Testis (tissue), 3 donors: ENCODE results near the gene NRARP. TPM values are rescaled to one million over a fixed set of nuclear protein-coding genes. Genes with fewer than 3 reads are reported as not detected.

Experiments used
- DNase-seq: peaks from one replicate; pipeline ENCODE4 v3.0.0-alpha.2; 2019
- H3K27ac ChIP-seq, 2 donors: fragments of 200-600 bp; sonication (generic); one replicate each; pipeline ENCODE4 v1.5.1; 2019
- H3K27me3 ChIP-seq: fragments of 200-600 bp; sonication (generic); one replicate; pipeline ENCODE4 v1.5.1; 2019
- H3K36me3 ChIP-seq: fragments of 200-600 bp; sonication (generic); one replicate; pipeline ENCODE4 v1.5.1; 2017; ENCODE audit warnings: low read depth; ENCODE audit errors: missing control alignments
- H3K4me1 ChIP-seq: fragments of 200-600 bp; sonication (generic); one replicate; pipeline ENCODE4 v1.5.1; 2019
- H3K4me3 ChIP-seq, 2 donors: fragments of 200-600 bp; sonication (generic); one replicate each; pipeline ENCODE4 v1.5.1; 2017 to 2019
- H3K9me3 ChIP-seq: fragments of 200-600 bp; sonication (generic); one replicate; pipeline ENCODE4 v1.5.1; 2017
- POLR2A ChIP-seq: fragments of 450-650 bp; IDR thresholded peaks from one replicate; pipeline ENCODE4 v1.6.1; 2017; ENCODE audit warnings: antibody characterized with exemption, mild to moderate bottlenecking, moderate library complexity
- WGBS, 2 donors: methylation state at CpG; one replicate each; pipeline ENCODE4 v1.1.5; 2018; 5-methylcytosine and 5-hydroxymethylcytosine counted together
- intact Hi-C: fragments of 100-400 bp; cut with DNase I; formaldehyde crosslinking; loops from one replicate; pipeline ENCODE4 v1.15.1; 2023; ENCODE audit warnings: low total_unique reads
- polyA plus RNA-seq: library from polyadenylated mRNA; stranded (reverse); fragments of 350-450 nt; fragmentation: Illumina TruSeq; extraction: RNeasy Lipid Tissue Mini Kit (QIAGEN cat#74804); gene quantifications from one replicate; pipeline ENCODE4 v1.2.3, GENCODE V29; 2014; ENCODE audit warnings: low read depth, low replicate concordance; ENCODE audit not compliant: insufficient read depth
- total RNA-seq, 2 donors: library from RNA; depleted of rRNA; stranded (reverse); fragments of >200 nt; gene quantifications; one replicate each; pipeline ENCODE4 v1.2.3, GENCODE V29; 2016
- TF ChIP-seq, protein P1 (sequence below), 3 experiments: fragments of 450-650 bp in 2 of 3; fragments of 200-600 bp in 1 of 3; sonication (generic) in 1 of 3; IDR thresholded peaks; one replicate each; pipeline ENCODE4 v1.5.1; 2016 to 2019; ENCODE audit warnings: antibody characterized with exemption in 3 of 3, mild to moderate bottlenecking in 2 of 3, moderate library complexity in 1 of 3

The NRARP gene
- total and polyA plus RNA-seq, 3 donors from 2014 or later: 5.2 to 40.6 (median 14.4) TPM

DNA sequence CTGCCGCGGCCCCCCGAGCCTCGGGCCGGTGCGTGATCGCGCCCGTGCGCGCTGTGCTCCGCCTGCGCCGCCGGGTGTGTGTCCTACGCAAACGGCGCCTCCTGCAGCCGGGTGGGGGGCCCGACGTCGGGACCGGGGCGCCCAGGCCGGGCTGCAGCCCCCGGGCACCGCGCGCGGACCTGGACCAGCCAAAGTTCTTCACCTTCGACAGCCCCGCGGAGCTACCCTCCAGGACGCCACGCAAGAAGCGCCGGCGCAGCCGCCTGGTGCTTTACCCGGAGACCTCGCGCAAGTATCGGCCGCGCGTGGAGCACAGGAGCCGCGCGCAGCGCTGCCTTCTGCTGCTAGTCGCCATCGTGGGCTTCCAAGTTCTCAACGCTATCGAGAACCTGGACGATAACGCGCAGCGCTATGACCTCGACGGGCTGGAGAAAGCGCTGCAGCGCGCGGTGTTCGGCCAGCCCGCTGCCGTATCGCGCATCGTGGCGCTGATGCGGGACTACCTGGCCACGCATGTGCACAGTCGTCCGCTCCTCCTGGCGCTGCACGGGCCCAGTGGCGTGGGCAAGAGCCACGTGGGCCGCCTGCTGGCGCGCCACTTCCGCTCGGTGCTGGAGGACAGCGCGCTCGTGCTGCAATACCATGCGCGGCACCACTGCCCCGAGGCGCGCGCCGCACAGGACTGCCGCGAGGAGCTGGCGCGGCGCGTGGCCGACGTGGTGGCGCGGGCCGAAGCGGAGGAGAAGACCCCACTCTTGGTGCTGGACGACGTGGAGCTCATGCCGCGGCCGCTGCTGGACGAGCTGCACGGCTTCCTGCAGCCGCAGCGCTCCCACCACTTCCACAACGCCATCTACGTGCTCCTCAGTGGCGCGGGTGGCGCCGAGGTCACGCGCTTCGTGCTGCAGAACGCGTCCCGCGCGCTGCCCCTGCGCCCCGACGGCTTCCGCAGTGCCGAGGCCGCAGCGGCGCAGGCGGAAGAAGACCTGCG lies 23.1 kb downstream of the NRARP start:
- Histone ChIP-seq H3K4me3 (peak overlapping the region in 1 of 2 donors; percentile 59), H3K27ac (no peak overlapping the region), H3K9me3 (no peaks in the 10 kb centered on the region), H3K4me1 (peaks cover 12% of the 10 kb centered on the region), H3K36me3 (no peaks in the 10 kb centered on the region), H3K27me3 (no peaks in the 10 kb centered on the region)
- no peak for TF ChIP-seq POLR2A
- TF ChIP-seq, protein P1, sequence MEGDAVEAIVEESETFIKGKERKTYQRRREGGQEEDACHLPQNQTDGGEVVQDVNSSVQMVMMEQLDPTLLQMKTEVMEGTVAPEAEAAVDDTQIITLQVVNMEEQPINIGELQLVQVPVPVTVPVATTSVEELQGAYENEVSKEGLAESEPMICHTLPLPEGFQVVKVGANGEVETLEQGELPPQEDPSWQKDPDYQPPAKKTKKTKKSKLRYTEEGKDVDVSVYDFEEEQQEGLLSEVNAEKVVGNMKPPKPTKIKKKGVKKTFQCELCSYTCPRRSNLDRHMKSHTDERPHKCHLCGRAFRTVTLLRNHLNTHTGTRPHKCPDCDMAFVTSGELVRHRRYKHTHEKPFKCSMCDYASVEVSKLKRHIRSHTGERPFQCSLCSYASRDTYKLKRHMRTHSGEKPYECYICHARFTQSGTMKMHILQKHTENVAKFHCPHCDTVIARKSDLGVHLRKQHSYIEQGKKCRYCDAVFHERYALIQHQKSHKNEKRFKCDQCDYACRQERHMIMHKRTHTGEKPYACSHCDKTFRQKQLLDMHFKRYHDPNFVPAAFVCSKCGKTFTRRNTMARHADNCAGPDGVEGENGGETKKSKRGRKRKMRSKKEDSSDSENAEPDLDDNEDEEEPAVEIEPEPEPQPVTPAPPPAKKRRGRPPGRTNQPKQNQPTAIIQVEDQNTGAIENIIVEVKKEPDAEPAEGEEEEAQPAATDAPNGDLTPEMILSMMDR (IDR thresholded peaks at IDR 0.05): no peak
- DNase-seq: no peak
- intact Hi-C loops: no loop called here
- 71 to 74% methylated on average over 92 to 117 of the region's 139 CpGs for WGBS, 2 donors

DNA sequence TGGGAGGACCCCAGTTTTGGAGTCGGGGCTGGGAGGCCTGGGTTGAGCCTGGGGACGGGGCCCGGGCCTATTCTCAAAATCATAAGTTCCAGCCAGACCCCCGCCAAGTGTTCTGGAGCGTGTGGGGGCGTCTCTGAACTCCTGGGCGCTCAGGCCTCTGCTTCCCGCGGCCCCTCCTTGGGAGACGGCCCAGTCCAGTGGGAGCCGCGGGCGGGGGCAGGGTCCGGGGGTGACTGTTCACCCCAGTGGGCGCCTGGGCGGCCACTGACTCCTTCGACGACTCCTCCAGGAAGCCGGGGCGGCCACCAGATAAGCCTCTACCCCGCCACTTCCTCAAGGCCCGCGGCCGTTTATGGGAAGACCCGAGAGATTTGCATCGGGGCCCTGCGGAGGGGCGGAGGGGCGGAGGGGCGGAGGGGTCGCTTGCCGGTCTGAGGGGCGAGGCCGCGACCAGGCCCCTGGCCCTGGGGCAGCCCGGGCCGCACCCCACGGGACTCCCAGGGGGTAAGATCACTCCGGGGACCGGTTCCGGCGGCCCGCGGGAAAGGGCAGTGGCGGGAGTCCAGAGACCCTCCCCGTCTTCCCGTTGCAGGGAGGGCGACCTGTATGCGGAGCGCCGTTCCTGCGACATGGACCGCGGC lies 23.9 kb downstream of the NRARP start:
- intact Hi-C loops: no loop called here
- peaks cover 12% of the 10 kb centered on the region for H3K4me1 ChIP-seq
- no peaks in the 10 kb centered on the region for H3K36me3 ChIP-seq
- TF ChIP-seq, protein P1 (IDR thresholded peaks at IDR 0.05): no peak
- TF ChIP-seq POLR2A: no peak
- no peak for DNase-seq
- WGBS, 2 donors: 11 to 20% methylated on average over 3 to 44 of the region's 54 CpGs
- H3K27ac ChIP-seq: peak overlapping the region; percentile 78 to 89
- no peaks in the 10 kb centered on the region for H3K9me3 ChIP-seq
- peak overlapping the region; percentile 40 to 59 for H3K4me3 ChIP-seq
- H3K27me3 ChIP-seq: no peaks in the 10 kb centered on the region

DNA sequence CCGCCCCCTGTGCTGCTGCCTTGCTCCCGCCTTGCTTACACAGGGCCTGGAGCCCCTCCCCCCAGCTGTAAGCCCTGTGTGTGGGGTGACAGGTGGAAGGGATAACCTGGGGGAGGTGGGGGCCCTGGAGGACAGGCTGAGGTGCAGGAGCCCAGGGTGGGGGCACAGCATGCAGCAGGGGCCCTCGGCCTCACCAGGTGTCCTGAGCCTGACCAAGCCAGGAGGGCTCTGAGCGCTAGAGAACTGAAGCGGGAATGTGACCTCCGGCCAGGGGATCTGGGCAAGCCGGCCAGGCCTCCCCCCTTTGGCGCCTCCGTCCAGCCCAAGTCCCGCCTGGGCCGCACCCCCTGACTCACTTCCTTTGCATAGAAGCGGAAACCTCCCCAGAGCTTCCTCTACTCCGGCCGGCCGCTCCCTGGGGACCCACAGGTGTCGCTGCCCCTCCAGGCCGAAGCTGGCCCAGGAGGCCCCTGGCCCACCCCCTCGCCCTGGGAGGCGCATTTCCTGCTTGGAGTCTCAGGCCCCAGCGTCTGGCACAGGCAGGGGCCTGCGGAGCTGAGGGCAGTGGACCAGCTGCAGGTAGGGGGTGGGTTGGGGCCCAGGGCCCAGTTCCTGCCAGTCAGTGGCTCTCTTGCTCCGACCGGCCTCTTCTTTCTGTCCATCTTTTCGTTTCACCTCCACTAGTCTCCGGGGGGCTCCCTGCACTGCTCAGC lies 24.6 kb downstream of the NRARP start, which contains the start of gene TOR4A:
Gene TOR4A, plus strand, starts transcription at position 398 of the 713 bp plus-strand sequence. CDS start 964 bp downstream, outside the sequence.
- H3K36me3 ChIP-seq: no peaks in the 10 kb centered on the region
- H3K27ac ChIP-seq: peak within 1 kb of the TSS; percentile 78 to 89
- no peaks in the 10 kb centered on the region for H3K9me3 ChIP-seq
- WGBS, 2 donors: 20 to 42% methylated on average over 9 to 25 of the region's 25 CpGs
- intact Hi-C loops: no loop called here
- H3K4me3 ChIP-seq: peak within 1 kb of the TSS; percentile 40 to 59
- H3K27me3 ChIP-seq: no peaks in the 10 kb centered on the region
- peaks cover 12% of the 10 kb centered on the region for H3K4me1 ChIP-seq
- peak; percentile 68 for DNase-seq
- TF ChIP-seq, protein P1 (IDR thresholded peaks at IDR 0.05): no peak
- TF ChIP-seq POLR2A: no peak

DNA sequence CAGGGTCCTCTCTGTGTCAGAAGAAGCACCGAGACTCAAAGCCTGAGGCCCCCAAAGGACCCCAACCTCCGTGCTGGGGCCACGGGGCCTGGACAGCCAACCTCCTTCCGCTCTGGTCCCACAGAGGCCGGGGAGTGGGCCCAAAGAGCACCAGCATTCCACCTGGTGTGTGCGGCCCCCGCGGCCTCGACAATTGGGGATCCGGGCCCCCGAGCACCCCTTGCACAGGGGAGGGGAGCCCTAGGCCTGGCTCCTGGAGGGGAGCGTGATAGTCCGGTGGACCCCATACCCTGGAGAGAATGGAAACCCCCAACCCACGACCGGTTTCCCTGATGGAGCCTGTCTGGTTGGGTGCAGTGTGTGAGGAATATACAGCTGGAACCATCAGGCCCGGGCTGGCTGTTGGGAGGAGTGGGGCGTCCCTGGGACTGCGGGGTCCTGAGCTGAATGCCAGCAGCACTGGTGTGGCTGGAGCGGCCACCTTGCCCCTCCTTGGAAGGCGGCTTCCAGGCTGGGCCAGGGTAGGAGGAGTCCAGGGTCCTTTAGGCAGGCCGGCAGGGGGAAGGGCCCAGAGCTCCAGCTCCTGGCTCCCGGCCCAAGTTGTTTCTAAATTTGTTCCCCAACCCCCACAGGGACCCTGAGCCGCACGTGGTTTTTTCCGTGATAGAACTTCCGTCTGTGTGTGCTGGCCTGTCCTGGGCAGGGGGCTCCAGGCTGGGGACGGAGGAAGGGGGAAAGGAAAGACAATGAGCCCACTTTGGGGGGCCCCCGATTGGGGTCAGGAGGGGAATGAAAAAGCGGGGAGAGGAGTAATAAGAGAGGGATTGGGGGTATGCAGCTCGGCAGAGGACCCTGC lies 25.4 kb downstream of the NRARP start:
- intact Hi-C loops: no loop called here

More for the DNA sequence above, 25.4 kb downstream of the NRARP start:
- no peak for TF ChIP-seq POLR2A
- TF ChIP-seq, protein P1 (IDR thresholded peaks at IDR 0.05): no peak
- no peaks in the 10 kb centered on the region for H3K36me3 ChIP-seq
- H3K4me1 ChIP-seq: peaks cover 12% of the 10 kb centered on the region
- peak overlapping the region; percentile 78 to 89 for H3K27ac ChIP-seq
- H3K4me3 ChIP-seq: peak overlapping the region in 1 of 2 donors; percentile 59
- no peaks in the 10 kb centered on the region for H3K27me3 ChIP-seq
- DNase-seq: peak; percentile 83
- WGBS, 2 donors: 14 to 48% methylated on average over 11 to 27 of the region's 30 CpGs
- H3K9me3 ChIP-seq: no peaks in the 10 kb centered on the region
